B cell (primary cell): ENCODE results near the gene FAM53B.

Source experiments
- EZH2 ChIP-seq: IDR thresholded peaks from 2 replicates; pipeline ENCODE4 v1.6.1; 2012; ENCODE audit warnings: borderline replicate concordance, low read depth, mild to moderate bottlenecking, moderate library complexity, low read length; ENCODE audit not compliant: insufficient read depth, poor library complexity, severe bottlenecking
- TF ChIP-seq, protein P1 (sequence below): fragments of 200-600 bp; IDR thresholded peaks from one replicate; pipeline ENCODE4 v1.8.0; 2022; ENCODE audit warnings: antibody characterized with exemption, mild to moderate bottlenecking

DNA sequence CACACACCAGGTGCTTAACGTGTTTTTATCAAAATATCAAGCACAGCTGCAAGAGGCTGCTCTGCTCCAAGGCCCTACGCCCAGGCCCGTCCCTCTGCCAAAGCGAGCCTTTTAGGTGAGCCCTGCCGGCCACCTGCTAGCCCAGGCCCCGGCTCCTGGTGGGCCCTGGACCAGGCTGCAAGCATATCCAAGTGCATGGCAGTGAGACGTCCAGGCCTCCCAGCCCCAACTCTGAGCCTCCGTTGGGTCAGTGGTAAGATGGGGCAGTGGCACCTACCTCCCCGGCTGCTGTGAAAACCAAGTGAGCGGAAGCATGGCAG lies 146.4 kb downstream of the FAM53B start:
- TF ChIP-seq, protein P1, sequence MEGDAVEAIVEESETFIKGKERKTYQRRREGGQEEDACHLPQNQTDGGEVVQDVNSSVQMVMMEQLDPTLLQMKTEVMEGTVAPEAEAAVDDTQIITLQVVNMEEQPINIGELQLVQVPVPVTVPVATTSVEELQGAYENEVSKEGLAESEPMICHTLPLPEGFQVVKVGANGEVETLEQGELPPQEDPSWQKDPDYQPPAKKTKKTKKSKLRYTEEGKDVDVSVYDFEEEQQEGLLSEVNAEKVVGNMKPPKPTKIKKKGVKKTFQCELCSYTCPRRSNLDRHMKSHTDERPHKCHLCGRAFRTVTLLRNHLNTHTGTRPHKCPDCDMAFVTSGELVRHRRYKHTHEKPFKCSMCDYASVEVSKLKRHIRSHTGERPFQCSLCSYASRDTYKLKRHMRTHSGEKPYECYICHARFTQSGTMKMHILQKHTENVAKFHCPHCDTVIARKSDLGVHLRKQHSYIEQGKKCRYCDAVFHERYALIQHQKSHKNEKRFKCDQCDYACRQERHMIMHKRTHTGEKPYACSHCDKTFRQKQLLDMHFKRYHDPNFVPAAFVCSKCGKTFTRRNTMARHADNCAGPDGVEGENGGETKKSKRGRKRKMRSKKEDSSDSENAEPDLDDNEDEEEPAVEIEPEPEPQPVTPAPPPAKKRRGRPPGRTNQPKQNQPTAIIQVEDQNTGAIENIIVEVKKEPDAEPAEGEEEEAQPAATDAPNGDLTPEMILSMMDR: no peak
- no peak for TF ChIP-seq EZH2
